GM23248 (cell line): Measurements from ENCODE around the gene NDFIP2.

ENCODE experiments used
- EZH2 ChIP-seq: fragments of 200-600 bp; sonication (generic); IDR thresholded peaks from 2 replicates; pipeline ENCODE4 v1.6.1; 2018; ENCODE audit warnings: antibody characterized with exemption, mild to moderate bottlenecking; ENCODE audit not compliant: insufficient read depth, poor library complexity, severe bottlenecking
- EZH2phosphoT487 ChIP-seq: fragments of 200-600 bp; sonication (generic); IDR thresholded peaks from 2 replicates; pipeline ENCODE4 v1.6.1; 2018; ENCODE audit warnings: antibody characterized with exemption, moderate library complexity, mild to moderate bottlenecking, low read depth; ENCODE audit not compliant: insufficient read depth

DNA sequence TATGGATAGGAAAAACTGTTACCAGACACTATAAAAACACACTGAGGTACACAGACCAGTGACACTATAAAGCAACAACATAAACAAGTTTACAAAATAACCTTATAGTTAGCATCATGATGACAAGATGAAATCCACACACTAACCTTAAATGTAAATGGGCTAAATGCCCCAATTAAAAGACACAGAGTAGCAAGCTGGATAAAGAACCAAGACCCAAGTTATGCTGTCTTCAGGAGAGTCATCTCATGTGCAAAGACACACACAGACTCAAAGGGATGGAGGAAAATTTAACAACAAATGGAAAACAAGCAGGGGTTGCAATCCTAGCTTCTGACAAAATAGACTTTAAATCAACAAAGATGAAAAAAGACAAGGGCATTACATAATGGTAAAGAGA lies 81.6 kb downstream of the NDFIP2 start:
- TF ChIP-seq EZH2phosphoT487 (no peak), EZH2 (no peak)
